ENCODE data around the gene LIF. TPM values are rescaled to one million over a fixed set of nuclear protein-coding genes. Genes with fewer than 3 reads are reported as not detected.

The LIF gene
- total RNA-seq, 1 experiment from 2014 or later: 75.4 TPM

DNA sequence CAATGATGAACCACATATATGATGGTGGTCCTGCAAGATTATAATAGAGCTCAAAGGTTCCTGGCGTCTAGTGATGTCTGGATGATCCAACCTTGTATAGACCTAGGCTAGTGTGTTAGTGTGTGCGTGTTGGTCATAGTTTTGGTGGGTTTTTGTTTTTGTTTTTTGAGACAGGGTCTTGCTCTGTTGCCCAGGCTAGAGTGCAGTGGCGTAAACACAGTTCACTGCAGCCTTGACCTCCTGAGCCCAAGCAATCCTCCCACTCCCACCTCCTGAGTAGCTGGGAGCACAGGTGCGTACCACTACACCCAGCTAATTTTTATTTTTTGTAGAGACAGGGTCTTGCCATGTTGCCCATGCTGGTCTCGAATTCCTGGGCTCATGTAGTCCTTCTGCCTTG, 33.4 kb upstream of the LIF start:
- no peak for TF ChIP-seq EZH2 (IDR thresholded peaks at IDR 0.05)
- no peak for TF ChIP-seq POLR2AphosphoS5 (IDR thresholded peaks at IDR 0.05; ENCODE audit: low read depth, low read length)
- no peak for TF ChIP-seq ATF3 (IDR thresholded peaks at IDR 0.05)
- no peak for TF ChIP-seq FOSL1 (IDR thresholded peaks at IDR 0.05; ENCODE audit: low read depth)
- no peak for TF ChIP-seq SIN3A (IDR thresholded peaks at IDR 0.05; ENCODE audit: low read depth)
- no peak for TF ChIP-seq SP1 (IDR thresholded peaks at IDR 0.05; ENCODE audit: low read depth)
- TF ChIP-seq, protein P1, sequence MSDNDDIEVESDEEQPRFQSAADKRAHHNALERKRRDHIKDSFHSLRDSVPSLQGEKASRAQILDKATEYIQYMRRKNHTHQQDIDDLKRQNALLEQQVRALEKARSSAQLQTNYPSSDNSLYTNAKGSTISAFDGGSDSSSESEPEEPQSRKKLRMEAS (IDR thresholded peaks at IDR 0.05): no peak
- TF ChIP-seq, protein P2, sequence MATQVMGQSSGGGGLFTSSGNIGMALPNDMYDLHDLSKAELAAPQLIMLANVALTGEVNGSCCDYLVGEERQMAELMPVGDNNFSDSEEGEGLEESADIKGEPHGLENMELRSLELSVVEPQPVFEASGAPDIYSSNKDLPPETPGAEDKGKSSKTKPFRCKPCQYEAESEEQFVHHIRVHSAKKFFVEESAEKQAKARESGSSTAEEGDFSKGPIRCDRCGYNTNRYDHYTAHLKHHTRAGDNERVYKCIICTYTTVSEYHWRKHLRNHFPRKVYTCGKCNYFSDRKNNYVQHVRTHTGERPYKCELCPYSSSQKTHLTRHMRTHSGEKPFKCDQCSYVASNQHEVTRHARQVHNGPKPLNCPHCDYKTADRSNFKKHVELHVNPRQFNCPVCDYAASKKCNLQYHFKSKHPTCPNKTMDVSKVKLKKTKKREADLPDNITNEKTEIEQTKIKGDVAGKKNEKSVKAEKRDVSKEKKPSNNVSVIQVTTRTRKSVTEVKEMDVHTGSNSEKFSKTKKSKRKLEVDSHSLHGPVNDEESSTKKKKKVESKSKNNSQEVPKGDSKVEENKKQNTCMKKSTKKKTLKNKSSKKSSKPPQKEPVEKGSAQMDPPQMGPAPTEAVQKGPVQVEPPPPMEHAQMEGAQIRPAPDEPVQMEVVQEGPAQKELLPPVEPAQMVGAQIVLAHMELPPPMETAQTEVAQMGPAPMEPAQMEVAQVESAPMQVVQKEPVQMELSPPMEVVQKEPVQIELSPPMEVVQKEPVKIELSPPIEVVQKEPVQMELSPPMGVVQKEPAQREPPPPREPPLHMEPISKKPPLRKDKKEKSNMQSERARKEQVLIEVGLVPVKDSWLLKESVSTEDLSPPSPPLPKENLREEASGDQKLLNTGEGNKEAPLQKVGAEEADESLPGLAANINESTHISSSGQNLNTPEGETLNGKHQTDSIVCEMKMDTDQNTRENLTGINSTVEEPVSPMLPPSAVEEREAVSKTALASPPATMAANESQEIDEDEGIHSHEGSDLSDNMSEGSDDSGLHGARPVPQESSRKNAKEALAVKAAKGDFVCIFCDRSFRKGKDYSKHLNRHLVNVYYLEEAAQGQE (IDR thresholded peaks at IDR 0.05; ENCODE audit: low read depth): no peak
- TF ChIP-seq POLR2A (IDR thresholded peaks at IDR 0.05; ENCODE audit: borderline replicate concordance, extremely low read depth, insufficient read depth, insufficient read length): no peak
- TF ChIP-seq ZNF274 (IDR thresholded peaks at IDR 0.05; ENCODE audit: low read depth, low read length): no peak
- no peak for TF ChIP-seq ZFX (IDR thresholded peaks at IDR 0.05)
- TF ChIP-seq EZH2phosphoT487 (IDR thresholded peaks at IDR 0.05; ENCODE audit: borderline replicate concordance): no peak
- TF ChIP-seq EGR1 (IDR thresholded peaks at IDR 0.05; ENCODE audit: low read depth): no peak
- TF ChIP-seq RAD21 (IDR thresholded peaks at IDR 0.05; ENCODE audit: low read depth): no peak
- TF ChIP-seq YY1 (IDR thresholded peaks at IDR 0.05; ENCODE audit: extremely low read depth, insufficient replicate concordance, low read depth, low read length): no peak
- no peak for TF ChIP-seq SRF (IDR thresholded peaks at IDR 0.05; ENCODE audit: low read depth)
- no peak for TF ChIP-seq ELF1 (IDR thresholded peaks at IDR 0.05; ENCODE audit: borderline replicate concordance, low read depth)
- Histone ChIP-seq H3K27ac (ENCODE audit: low read depth, low read length) (no peak overlapping the region), H3K4me1 (ENCODE audit: control insufficient read depth in 1 of 2, insufficient read depth in 2 of 2, low read length in 2 of 2) (peaks cover 5 to 21% of the 10 kb centered on the region in 2 experiments; a peak in 3 of 4 replicates), H2AFZ (ENCODE audit: low read depth, low read length, poor library complexity, severe bottlenecking) (no peak overlapping the region), H3K9me2 (ENCODE audit: insufficient read depth) (no peaks in the 10 kb centered on the region), H3K36me3 (ENCODE audit: control insufficient read depth in 1 of 2, insufficient read depth in 2 of 2, low read length in 2 of 2) (no peaks in the 10 kb centered on the region), H3K4me3 (replicated peaks in 1 of 2; ENCODE audit: low read depth in 1 of 2, low read length in 2 of 2) (no peak overlapping the region), H3K27me3 (ENCODE audit: insufficient read depth, low read length) (no peaks in the 10 kb centered on the region), H3K79me2 (ENCODE audit: insufficient read depth, low read length) (no peaks in the 10 kb centered on the region), H3K9ac (ENCODE audit: low read length) (no peak overlapping the region), H4K20me1 (ENCODE audit: insufficient read depth) (no peaks in the 10 kb centered on the region), H3K9me3 (ENCODE audit: control insufficient read depth in 1 of 2, insufficient read depth in 1 of 2, low read depth in 1 of 2, low read length in 2 of 2) (no peaks in the 10 kb centered on the region), H3K4me2 (ENCODE audit: low read length) (no peak overlapping the region)
- RAD21 ChIA-PET (ENCODE audit: low non-redundant PET in 1 of 2, low total read pairs in 2 of 2, uncharacterized antibody in 2 of 2, unreplicated experiment in 2 of 2): interaction anchor here in 1 of 2 experiments (0.6 kb wide), 1 partner anchor 43 kb away, joined by 5 read pairs; no protein-coding TSS in a partner anchor
- CTCF ChIA-PET: interaction anchor here (0.6 to 0.9 kb wide), 2 partner anchors 17 to 553 kb away, joined by 3 to 6 read pairs; no protein-coding TSS in a partner anchor
- DNase-seq (ENCODE audit: low read depth, low spot score): no peak
- no TSS peak for BruUV-seq (replicated peaks)
- intact Hi-C loops (cut with micrococcal nuclease): no loop called here
- POLR2A ChIA-PET: no interaction called here
- no peak for ATAC-seq
